ENCODE results near the gene LEMD3.

Gene LEMD3

GRCh38 chr12:65170209-65170881 lies 962 bp downstream of the LEMD3 start:
- no peak for DNase-seq

GRCh38 chr12:65171073-65171472 lies 1.7 kb downstream of the LEMD3 start:
- no peak for DNase-seq

DNA sequence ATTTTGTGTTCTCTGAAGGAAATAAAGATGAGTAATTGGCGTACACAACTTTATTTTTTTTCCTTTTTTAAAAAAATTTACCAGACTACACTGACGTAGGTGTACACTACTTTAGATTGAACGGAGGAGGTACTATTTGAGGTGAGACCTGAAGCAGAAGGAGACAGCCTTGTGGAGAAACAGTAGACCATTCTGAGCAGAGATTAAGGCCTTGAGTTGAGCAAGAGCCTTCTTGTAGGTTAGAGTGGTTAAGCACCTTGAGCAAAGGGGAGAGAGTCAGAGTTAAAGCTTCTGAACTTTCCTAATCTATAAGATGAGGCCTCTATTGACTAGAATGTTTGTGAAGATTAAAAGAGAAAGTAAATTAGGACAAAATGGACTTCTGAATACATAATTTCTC lies 2.5 kb downstream of the LEMD3 start:
- no peak for DNase-seq

DNA sequence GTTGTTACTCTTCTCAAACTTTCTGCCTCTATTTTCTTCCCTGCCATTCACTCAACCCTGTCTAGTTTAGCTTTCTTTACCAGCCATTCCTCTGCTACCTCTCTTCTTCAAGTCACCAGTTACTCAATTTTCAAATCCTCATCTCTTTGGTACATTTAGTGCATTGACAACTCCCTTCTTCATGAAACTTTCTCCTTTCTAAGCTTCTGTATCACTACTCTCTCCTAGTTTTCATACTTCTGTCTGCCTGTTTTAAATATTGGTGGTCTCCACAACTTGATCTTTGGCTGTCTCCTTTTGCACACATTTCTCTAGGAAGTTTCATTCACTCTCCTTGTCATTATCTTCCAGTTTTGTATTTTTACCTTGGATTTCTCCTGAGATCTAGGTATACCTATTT lies 6.0 kb downstream of the LEMD3 start:
- no peak for DNase-seq

DNA sequence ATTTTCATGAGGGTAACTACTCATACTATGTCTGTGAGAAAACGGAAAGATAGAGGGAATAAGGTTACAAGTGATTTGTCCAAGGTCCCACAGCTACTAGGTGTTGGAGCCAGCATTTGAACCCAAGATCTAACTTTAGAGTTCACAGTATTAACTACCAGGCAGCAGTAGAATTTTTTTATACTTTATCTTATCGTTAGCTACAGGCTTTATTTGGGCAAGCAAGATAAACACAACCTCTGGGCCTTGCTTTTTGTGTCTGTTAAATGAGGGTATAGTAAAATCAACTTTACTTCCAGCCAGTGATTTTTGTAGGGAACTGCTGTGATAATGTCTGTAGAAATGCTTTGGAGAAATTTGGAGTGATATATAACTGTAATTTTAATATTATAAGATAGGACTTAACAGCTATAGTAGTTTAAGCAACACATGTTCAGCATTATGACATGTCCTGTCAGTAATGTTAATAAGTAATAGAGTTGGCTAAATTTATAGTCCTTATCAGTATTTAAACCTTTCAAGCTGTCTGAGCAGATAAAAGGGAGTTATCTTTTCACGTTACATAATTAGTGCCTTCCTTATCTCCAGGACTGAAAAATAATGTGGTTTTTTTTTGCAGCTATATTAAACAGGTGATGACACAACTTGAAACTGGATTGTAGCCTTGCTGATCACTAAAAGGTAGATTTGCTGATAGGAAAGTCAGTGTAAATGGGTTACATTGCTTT lies 12.8 kb downstream of the LEMD3 start:
- no peak for DNase-seq

DNA sequence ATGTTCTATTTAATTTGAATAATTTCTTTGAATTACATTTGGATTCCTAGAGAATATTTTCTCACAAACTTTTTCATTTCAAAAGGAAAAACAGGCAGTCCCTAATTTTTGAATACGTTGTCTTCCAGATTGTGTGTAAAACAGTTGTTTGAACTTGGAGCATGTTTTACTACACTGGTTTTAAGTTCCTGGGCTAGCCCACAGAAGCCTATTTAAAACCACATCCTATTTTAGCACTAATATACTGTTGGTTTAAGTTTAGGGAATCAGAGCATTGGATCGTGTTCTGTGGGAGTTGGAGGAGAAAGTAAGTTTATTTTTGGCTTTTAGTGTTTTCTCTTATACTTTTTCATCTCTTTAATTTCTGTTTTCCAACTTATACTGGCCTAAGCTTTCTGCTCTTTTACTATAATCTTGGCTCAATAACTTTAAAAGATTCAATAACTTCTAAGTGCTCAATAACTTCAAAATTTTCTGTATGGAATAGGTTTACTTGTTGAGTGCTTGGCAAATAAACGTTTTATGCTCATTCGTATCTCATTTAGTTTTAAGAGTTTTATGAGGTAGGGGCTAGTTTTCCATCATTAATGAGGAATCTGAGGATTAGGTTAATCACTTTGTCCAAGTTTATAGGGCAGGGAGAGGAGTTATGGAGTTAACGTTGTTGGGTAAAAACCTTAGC lies 14.9 kb downstream of the LEMD3 start:
- DNase-seq = no peak

GRCh38 chr12:65184858-65185229 lies 15.5 kb downstream of the LEMD3 start:
- DNase-seq = no peak

DNA sequence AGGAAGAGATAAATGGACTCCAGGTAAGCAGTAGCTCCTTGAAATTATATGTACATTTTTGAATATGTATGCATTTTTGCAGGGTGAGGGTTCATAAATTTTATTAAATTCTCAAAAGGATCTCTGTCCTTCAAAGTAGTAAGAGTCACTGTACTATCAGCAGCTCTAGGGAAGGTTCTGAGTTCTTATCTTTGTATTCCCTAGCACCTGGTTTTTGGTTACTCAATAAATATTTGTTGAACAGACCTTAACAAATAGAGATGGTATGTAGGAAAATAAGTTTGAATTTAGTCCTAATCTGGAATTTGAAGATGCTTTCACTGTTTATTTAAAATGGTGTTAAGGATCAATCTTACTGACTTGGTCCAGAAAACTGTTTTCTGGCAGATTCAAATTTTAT lies 18.3 kb downstream of the LEMD3 start:
- DNase-seq = no peak

GRCh38 chr12:65188179-65188701 lies 18.9 kb downstream of the LEMD3 start:
- no peak for DNase-seq

DNA sequence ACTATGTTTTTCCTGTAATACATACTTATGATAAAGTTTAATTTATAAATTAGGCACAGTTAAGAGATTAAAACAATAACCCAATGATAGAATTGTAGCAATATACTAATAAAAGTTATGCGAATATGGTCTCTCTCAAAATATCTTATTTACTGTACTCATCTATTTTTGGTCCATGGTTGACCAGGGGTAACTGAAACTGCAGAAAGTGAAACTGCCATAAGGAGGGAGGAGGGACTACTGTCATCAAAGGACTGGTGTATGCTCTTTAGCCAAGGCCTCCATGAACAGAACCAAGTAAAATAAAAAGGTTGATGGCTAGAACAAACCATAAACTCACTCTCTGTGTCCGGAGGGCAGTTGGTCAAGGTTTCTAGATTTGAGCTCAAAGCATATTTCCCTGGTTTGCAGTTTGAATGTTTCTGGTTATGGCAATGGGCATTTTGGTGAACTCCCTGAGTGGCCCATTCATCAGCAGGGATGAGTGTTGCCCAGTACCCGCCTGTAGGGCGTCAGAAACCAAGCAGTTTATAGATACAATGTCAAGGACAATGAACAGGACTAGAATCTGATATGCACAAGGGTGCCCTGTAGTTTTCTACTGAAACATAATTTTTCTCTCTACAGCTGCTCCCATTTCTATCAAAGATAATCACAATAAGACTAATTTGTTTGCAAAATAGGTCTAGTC lies 19.8 kb downstream of the LEMD3 start:
- DNase-seq = no peak

DNA sequence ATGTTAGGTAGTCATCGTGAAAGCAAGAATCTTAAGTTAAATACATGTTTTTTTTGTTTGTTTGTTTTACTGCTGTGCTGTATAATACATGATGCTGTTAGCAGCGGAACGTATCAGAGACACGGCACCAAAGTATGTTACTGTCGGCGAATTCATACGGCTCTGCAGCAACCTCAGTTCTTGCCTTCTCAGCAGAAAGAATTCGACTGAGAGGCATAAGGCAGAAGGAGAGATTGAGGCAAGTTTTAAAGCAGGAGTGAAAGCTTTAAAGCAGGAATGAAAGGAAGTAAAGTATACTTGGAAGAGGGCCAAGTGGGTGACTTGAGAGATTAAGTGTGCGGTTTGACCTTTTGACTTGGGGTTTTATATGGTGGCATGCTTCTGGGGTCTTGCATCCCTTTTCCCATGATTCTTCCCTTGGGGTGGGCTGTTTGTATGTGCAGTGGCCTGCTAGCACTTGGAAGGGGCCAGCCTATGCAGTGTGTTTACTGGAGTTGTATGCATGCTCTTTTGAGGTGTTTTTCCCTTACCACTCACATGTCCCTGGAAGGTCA lies 23.7 kb downstream of the LEMD3 start:
- no peak for DNase-seq

- DNase-seq = no peak
These were observed 25.6 kb downstream of the LEMD3 start for GRCh38 chr12:65194949-65195348.

DNA sequence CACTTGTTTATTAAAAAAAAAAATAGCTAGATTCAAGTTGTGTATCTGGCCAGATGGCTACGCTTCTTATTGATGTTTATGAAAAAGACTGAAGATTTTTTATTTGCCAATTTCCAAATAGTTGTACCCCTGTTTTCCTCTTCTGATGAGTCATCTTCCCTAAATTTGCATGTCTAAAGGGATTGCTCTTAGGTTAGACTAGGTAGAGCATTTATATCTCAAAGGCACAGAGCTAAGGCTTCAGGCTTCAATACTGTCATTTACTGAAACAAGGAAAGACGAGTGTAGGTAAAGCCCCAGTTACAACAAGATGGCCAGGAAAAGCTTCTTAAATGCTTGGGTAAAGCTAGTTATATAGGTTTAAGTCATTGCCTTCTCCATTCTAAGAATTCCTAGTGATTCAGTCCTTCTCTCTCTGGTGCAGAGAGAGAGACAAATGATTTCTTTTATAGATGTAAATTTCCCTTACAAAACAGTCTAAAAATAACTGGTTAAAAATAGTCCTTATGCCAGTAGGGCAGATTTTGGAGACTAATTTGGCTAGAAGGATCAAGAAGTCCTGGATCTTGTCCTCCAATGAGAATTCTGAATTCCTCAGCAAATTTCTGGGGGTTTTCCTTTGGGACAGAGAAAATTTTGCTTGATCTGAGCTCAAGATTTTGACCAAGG lies 26.1 kb downstream of the LEMD3 start:
- no peak for DNase-seq

DNA sequence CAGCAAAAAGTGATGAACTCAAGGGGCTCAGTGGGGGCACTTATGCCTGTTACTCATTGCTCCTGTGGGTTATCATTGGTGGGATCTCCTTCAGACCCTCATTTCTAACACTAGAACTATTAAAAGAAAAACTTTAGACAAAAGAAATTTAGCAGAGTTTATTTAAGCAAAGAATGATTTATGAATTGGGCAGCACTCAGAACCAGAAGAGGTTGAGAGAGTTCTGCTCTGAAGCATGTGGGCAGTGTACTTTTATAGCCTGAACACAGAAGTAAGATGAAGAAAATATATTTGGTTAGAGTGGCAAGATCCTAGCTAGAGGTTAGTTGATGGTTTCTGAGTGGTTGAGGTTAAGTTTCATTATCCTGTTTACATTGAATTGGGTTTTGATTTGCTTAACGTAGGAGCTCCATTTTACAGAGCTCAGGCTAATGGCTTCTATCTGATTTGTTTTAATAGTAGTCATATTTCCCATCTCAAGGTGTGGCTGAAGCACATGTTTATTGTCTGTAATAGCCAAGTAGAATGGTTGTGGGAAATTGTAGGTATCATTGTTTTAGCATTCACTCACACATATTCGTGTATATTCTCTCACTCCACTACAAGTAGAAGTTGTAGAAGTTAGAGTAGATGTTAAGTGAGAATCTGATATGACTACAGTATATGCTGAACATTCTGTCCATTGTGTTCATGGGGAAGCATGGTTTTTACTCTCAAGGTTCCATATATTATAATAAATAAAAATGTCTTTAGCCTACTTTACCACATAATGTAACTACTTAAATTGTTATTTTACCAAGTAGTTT lies 27.6 kb downstream of the LEMD3 start:
- no peak for DNase-seq

- no peak for DNase-seq
These were observed 30.2 kb downstream of the LEMD3 start for GRCh38 chr12:65199604-65200003.

DNA sequence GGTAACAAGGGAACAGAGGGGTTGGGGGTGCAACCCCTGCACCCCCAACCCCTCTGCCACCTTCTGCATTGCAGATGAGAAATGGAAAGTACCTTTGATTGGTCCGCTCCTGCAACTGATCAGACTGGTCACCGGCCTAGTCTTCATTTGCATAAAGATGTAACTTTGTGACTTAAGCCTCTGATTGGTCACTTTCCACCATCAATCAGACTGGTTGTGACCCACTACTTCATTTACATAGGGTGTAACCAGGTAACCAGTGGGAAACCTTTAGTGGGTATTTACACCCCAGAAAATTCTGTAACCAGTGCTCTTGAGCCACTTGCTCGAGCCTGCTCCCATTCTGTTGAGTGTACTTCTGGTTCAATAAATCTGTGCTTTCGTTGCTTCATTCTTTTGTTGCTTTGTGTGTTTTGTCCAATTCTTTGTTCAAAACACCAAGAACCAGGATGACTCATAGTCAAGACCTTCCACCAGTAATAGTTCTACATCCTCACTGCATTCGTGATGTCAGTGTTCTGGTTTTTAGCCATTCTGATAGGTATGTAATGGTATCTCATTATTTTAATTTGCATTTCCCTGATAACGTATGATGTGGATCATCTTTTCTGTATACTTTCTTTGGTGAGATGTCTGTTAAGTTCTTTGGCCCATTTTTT lies 30.8 kb downstream of the LEMD3 start:
- DNase-seq = no peak

DNA sequence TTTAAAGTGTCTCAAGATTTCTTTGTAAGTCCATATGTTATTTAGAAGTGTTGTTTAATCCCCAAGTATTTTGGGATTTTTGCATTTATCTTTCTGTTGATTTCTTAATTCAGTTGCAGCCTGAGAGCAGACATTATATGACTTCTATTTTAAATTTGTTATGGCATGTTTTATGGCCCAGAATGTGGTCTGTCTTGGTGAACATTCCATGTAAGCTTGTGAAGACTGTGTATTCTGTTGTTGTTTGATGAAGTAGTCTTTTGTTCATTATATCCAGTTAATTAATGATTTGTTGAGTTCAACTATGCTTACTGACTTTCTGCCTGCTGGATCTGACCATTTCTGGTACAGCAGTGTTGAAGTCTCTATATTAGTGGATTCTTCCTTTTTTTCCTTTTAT lies 34.0 kb downstream of the LEMD3 start:
- DNase-seq = no peak

DNA sequence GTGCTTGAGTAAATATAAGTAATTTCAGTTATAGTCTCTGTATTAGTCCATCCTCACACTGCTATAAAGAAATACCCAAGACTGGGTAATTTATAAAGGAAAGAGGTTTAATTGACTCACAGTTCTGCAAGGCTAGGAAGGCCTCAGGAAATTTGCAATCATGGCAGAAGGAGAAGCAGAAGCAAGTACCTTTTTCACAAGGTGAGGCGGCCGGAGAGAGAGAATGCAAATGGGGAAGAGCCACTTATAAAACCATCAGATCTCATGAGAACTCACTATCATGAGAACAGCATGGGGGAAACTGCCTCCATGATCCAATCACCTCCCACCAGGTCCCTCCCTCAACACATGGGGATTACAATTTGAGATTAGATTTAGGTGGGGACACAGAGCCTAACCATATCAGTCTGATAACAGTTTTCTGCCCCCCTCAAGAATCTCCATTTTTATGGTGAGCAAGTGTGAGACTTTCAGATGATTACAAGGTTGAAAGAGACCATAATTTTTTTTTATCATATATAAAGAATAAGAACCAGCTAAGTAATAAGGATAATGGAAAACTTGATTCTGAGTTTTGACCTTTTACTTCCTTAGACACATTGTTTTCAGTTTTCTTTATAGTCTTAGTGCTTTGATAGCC lies 35.6 kb downstream of the LEMD3 start:
- DNase-seq = no peak

- no peak for DNase-seq
These were observed 36.5 kb downstream of the LEMD3 start for GRCh38 chr12:65205886-65206285.

- no peak for DNase-seq
These were observed 38.7 kb downstream of the LEMD3 start for GRCh38 chr12:65208125-65208524.

All from NCI-H1436 treated with DMSO at 0.1 percent for 48 hours (cell line).